Brain microvascular endothelial cell (primary cell): ENCODE data around the gene SNAPC4.

Experiments
- DNase-seq: peaks from one replicate; pipeline ENCODE4 v3.0.0-alpha.2; 2020
- H3K27ac ChIP-seq: fragments of 250-450 bp; sonication (Bioruptor Pico); 2 replicates; pipeline ENCODE4 v1.5.1; 2020; ENCODE audit warnings: mild to moderate bottlenecking, moderate library complexity
- H3K27me3 ChIP-seq: fragments of 250-450 bp; sonication (Bioruptor Pico); replicated peaks from 2 replicates; pipeline ENCODE4 v1.5.1; 2020; ENCODE audit warnings: mild to moderate bottlenecking
- H3K36me3 ChIP-seq: fragments of 250-450 bp; sonication (Bioruptor Pico); replicated peaks from 2 replicates; pipeline ENCODE4 v1.5.1; 2020; ENCODE audit warnings: mild to moderate bottlenecking
- H3K4me3 ChIP-seq: 2 replicates; pipeline ENCODE4 v1.5.1; 2011; ENCODE audit warnings: low read depth, mild to moderate bottlenecking, control low read depth, low read length, moderate library complexity
- in situ Hi-C: cut with HindIII; loops from 2 replicates; pipeline ENCODE4 v1.10.0; 2017; ENCODE audit warnings: low sequenced_read_pairs, low pct_ligation_motif_present
- TF ChIP-seq, protein P1 (sequence below): IDR thresholded peaks from 2 replicates; pipeline ENCODE4 v1.5.1; 2011; ENCODE audit warnings: low read depth, mild to moderate bottlenecking, moderate library complexity, low read length, control low read depth, inconsistent platforms; ENCODE audit errors: missing control alignments

Gene SNAPC4

DNA sequence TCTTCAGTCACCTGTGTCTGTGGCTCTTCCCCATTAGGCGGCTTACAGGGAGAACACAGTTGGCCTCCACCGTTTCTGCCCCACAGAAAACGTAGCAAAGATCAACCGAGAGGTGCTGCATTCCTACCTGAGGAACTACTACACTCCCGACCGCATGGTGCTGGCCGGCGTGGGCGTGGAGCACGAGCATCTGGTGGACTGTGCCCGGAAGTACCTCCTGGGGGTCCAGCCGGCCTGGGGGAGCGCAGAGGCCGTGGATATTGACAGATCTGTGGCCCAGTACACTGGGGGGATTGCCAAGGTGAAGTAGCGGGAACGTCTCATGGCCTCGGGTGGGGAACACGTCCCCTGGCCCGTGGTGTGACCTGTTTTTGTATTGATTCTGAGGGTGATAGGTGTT, 16.9 kb upstream of the SNAPC4 start:
- no peak overlapping the region for H3K27ac ChIP-seq
- no peak for DNase-seq
- no peak overlapping the region for H3K4me3 ChIP-seq
- in situ Hi-C loops = no loop called here
- TF ChIP-seq, protein P1, sequence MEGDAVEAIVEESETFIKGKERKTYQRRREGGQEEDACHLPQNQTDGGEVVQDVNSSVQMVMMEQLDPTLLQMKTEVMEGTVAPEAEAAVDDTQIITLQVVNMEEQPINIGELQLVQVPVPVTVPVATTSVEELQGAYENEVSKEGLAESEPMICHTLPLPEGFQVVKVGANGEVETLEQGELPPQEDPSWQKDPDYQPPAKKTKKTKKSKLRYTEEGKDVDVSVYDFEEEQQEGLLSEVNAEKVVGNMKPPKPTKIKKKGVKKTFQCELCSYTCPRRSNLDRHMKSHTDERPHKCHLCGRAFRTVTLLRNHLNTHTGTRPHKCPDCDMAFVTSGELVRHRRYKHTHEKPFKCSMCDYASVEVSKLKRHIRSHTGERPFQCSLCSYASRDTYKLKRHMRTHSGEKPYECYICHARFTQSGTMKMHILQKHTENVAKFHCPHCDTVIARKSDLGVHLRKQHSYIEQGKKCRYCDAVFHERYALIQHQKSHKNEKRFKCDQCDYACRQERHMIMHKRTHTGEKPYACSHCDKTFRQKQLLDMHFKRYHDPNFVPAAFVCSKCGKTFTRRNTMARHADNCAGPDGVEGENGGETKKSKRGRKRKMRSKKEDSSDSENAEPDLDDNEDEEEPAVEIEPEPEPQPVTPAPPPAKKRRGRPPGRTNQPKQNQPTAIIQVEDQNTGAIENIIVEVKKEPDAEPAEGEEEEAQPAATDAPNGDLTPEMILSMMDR = no peak
- H3K36me3 ChIP-seq = peaks cover 76% of the 10 kb centered on the region
- no peaks in the 10 kb centered on the region for H3K27me3 ChIP-seq

DNA sequence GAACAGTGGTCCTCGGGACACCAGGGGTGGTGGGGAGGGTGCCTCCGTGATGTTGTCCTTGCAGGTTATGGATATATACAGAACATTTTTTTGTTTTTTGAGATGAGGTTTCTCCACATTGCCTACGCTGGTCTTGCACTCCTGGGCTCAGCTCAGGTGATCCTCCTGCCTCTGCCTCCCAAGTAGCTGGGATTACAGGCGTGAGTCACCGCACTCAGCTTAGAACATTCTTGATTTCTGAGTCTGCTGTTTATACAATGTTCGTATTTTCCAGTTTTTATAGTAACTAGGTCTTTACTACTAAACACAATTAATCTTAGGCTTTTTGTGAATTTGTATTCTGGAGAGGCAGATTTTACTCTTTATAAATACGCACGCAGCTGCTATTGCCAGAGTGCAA, 16.5 kb upstream of the SNAPC4 start:
- H3K27me3 ChIP-seq = no peaks in the 10 kb centered on the region
- H3K36me3 ChIP-seq = peaks cover 71% of the 10 kb centered on the region
- DNase-seq = no peak
- in situ Hi-C loops = no loop called here
- no peak overlapping the region for H3K4me3 ChIP-seq
- TF ChIP-seq, protein P1 = no peak
- H3K27ac ChIP-seq = no peak overlapping the region

DNA sequence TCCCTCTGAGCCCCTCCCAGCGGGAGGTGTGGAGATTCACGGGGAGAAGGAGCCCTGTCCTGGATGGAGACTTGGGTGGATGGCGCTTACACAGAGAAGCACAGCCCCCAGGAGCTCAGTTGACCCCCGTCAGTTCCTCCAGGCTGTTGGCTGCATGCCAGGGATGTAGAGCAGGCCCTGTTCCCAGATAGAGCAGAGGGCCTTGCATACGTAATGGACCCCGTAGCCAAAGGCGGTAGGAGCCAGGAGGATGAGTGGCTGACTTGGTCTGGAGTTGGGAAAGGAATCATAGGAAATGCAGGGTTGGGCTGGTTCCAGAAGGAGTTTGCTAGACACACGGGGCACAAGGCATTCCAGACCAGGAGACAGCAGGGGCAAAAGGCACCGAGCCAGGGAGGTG, 13.0 kb upstream of the SNAPC4 start:
- no peak overlapping the region for H3K27ac ChIP-seq
- H3K4me3 ChIP-seq = no peak overlapping the region
- in situ Hi-C loops = no loop called here
- TF ChIP-seq, protein P1 = no peak
- H3K36me3 ChIP-seq = peaks cover 46% of the 10 kb centered on the region
- DNase-seq = no peak
- no peaks in the 10 kb centered on the region for H3K27me3 ChIP-seq

DNA sequence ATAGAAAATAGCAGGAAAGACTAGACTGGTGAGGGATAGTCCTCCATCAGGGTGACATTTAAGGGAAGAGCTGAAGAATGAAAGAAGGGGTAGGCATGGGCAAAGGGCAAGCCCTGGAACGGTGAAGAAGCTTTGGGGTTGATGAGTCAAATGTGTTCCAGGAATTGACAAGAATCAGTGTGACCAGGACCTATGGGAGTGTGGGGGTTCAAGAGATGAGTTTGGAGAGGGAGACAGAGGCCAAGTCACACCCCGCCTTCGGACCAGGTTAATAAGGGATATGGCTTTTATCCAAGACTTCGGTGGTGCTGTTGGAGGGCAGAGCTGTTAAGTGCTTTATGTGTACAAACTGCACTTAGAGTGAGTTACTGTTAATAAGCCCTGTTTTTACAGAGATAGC, 11.4 kb upstream of the SNAPC4 start:
- Histone ChIP-seq H3K27ac (no peak overlapping the region), H3K27me3 (no peaks in the 10 kb centered on the region), H3K4me3 (peak overlapping the region; percentile 96), H3K36me3 (peaks cover 42% of the 10 kb centered on the region)
- in situ Hi-C loops = no loop called here
- TF ChIP-seq, protein P1 = no peak
- DNase-seq = no peak

DNA sequence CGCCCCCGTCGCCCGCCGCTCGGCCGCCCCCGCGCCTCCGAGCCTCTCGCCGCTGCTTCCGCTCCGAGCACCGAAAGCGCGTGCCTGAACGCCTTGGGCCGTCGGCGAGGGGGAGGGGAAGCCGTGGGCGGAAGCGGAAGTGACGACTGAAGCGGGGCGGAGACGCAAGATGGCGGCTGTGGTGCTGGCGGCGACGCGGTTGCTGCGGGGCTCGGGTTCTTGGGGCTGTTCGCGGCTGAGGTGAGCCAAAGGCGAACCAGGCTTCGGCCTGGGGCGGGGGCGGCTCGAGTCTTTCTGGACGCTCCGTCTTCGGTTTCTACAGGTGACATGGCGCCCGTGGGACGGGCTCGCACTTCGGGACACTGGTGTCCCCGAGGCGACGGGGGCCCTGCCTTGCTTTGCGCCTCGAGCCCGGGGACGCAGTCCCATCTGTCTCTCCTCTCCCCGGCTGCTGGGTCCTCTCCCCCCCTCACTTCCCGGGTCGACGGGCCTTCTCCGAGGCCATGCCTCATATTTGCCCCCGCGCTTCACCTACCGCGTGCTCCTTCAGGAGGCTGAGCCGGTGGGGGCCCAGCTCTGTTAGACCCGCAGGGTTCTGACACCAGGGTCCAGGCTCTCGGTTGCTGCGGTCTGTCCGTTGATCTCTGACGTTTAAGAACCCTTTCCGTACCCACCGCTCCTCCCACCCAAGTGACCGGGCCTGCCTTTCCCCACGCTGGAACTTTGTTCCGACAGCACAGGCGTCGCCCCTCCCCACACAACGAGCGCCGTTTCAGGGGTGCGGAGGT, 10.7 kb upstream of the SNAPC4 start, which contains the start of the genes ENTR1 and PMPCA:
TSS of gene ENTR1 (minus strand) at position 115 of the 788 bp plus-strand sequence. CDS start 217 bp downstream, outside the sequence.
TSS of gene PMPCA (plus strand) at position 159 of the 788 bp plus-strand sequence. CDS start at position 170, 11 bp downstream.
- H3K36me3 ChIP-seq = peaks cover 42% of the 10 kb centered on the region
- TF ChIP-seq, protein P1 = no peak

More for the DNA sequence above, 10.7 kb upstream of the SNAPC4 start, which contains the start of the genes ENTR1 and PMPCA:
- peak; percentile 78 for DNase-seq
- in situ Hi-C loops = no loop called here
- peak within 1 kb of the TSS; percentile 96 for H3K4me3 ChIP-seq
- no peaks in the 10 kb centered on the region for H3K27me3 ChIP-seq
- H3K27ac ChIP-seq = peak within 1 kb of the TSS; percentile 85
